ENCODE data around the gene TRAK2.
"Not testable (repeated sequence)": the region's sequence is repeated elsewhere in the genome, so short reads cannot be mapped to it uniquely, and the experiment has no call there.

DNA sequence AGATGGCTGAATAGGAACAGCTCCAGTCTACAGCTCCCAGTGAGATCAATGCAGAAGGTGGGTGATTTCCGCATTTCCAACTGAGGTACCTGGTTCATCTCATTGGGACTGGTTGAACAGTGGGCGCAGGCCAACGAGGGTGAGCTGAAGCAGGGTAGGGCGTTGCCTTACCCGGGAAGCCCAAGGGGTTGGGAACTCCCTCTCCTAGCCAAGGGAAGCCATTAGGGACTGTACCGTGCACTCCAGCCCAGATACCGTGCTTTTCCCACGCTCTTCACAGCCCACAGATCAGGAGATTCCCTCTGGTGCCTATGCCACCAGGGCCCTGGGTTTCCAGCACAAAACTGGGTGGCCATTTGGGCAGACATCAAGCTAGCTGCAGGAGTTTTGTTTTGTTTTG is 81.9 kb downstream of the TRAK2 start:
- TF ChIP-seq GATA2 (CRISPR knock-in tag; IDR thresholded peaks at IDR 0.05); KLF16 (IDR thresholded peaks at IDR 0.05): not testable (repeated sequence)

Measured in K562 (cell line).